Measurements from ENCODE around the gene HDGF. TPM values are rescaled to one million over a fixed set of nuclear protein-coding genes. Genes with fewer than 3 reads are reported as not detected.

HDGF gene
- total and polyA plus RNA-seq, 9 of the 15 experiments (the other 6 are each of a cell fraction or from before 2014, with no cell fraction given) = 38.8 to 601 (median 400) TPM

GRCh38 chr1:156749419-156750118, 1.9 kb downstream of the HDGF start (continued):
- TF ChIP-seq MAX (CRISPR knock-in tag; IDR thresholded peaks at IDR 0.05) (0 out of 2 replicates have a peak, but pooled peaks have one; percentile 4), ZEB2 (IDR thresholded peaks at IDR 0.05) (no peak), MNT (conservative IDR thresholded peaks at IDR 0.05) (0 out of 4 replicates have a peak, but pooled peaks of 1 of the 2 experiments have one; percentile 3), CTBP1 (IDR thresholded peaks at IDR 0.05; ENCODE audit: borderline replicate concordance) (peak; percentile 14; the same call in 1 of the 2 replicates), ZFX (CRISPR knock-in tag; IDR thresholded peaks at IDR 0.05) (peak; percentile 41), KLF6 (CRISPR knock-in tag; IDR thresholded peaks at IDR 0.05; ENCODE audit: borderline replicate concordance) (no peak), EP400 (IDR thresholded peaks at IDR 0.05) (no peak), ATF2 (CRISPR knock-in tag; IDR thresholded peaks at IDR 0.05) (no peak), AFF4 (CRISPR knock-in tag; IDR thresholded peaks at IDR 0.05) (no peak), ZBTB9 (CRISPR knock-in tag; IDR thresholded peaks at IDR 0.05) (no peak), TBP (optimal IDR thresholded peaks at IDR 0.05; ENCODE audit: low read depth, low read length) (peak; percentile 45), U2AF2 (optimal IDR thresholded peaks at IDR 0.05; ENCODE audit: low read depth, low read length) (no peak), CEBPB (tag; IDR thresholded peaks at IDR 0.05) (no peak), ELF2 (CRISPR knock-in tag; IDR thresholded peaks at IDR 0.05) (0 out of 2 replicates have a peak, but pooled peaks have one; percentile 29), PHB (CRISPR knock-in tag; IDR thresholded peaks at IDR 0.05) (peak; percentile 30; the same call in 1 of the 2 replicates), GATAD2A (IDR thresholded peaks at IDR 0.05) (no peak), LCOR (CRISPR knock-in tag; IDR thresholded peaks at IDR 0.05) (no peak), NR2C2 (CRISPR knock-in tag; IDR thresholded peaks at IDR 0.05) (no peak), NR2C2 (tag; IDR thresholded peaks at IDR 0.05) (no peak; the same call in 1 of the 2 replicates), SIN3B (IDR thresholded peaks at IDR 0.05; ENCODE audit: low read depth) (no peak)

Data from K562 (cell line).